Fibroblast of pulmonary artery (primary cell): ENCODE data around the gene TGFB1I1.
A peak's percentile ranks its signal among the peaks of the same experiment; 100 is the strongest.
"Not testable (repeated sequence)": the region's sequence is repeated elsewhere in the genome, so short reads cannot be mapped to it uniquely, and the experiment has no call there.

Experiments used
- DNase-seq: peaks from one replicate; pipeline ENCODE4 v3.0.0-alpha.2; 2010; ENCODE audit warnings: low read depth
- H3K4me3 ChIP-seq: replicated peaks from 2 replicates; pipeline ENCODE4 v1.5.1; 2011; ENCODE audit warnings: low read depth, mild to moderate bottlenecking, control low read depth, low read length, moderate library complexity
- CTCF ChIP-seq: IDR thresholded peaks from 2 replicates; pipeline ENCODE4 v1.5.1; 2011; ENCODE audit warnings: mild to moderate bottlenecking, control low read depth, low read length, inconsistent platforms; ENCODE audit errors: missing control alignments

The TGFB1I1 gene

GRCh38 chr16:31501226-31501965 is 29.4 kb downstream of the TGFB1I1 start:
- H3K4me3 ChIP-seq = no peak overlapping the region
- no peak for DNase-seq
- TF ChIP-seq CTCF = no peak

- no peak for TF ChIP-seq CTCF
- no peak overlapping the region for H3K4me3 ChIP-seq
- DNase-seq = no peak
Measured at GRCh38 chr16:31501966-31502348, 30.0 kb downstream of the TGFB1I1 start.

- H3K4me3 ChIP-seq = no peak overlapping the region
- TF ChIP-seq CTCF = no peak
- peak; percentile 23 for DNase-seq
Measured at GRCh38 chr16:31502981-31503380, 31.0 kb downstream of the TGFB1I1 start.

- not testable (repeated sequence) for DNase-seq, H3K4me3 ChIP-seq
Measured at GRCh38 chr16:31503555-31503954, 31.6 kb downstream of the TGFB1I1 start.

- TF ChIP-seq CTCF = no peak
- no peak for DNase-seq
- no peak overlapping the region for H3K4me3 ChIP-seq
Measured at GRCh38 chr16:31504159-31504558, 32.2 kb downstream of the TGFB1I1 start.

GRCh38 chr16:31505483-31505882 is 33.5 kb downstream of the TGFB1I1 start:
- H3K4me3 ChIP-seq = no peak overlapping the region
- DNase-seq = no peak
- no peak for TF ChIP-seq CTCF

GRCh38 chr16:31507617-31507928 is 35.6 kb downstream of the TGFB1I1 start:
- H3K4me3 ChIP-seq = peak overlapping the region; percentile 96
- TF ChIP-seq CTCF = no peak

More at GRCh38 chr16:31507617-31507928, 35.6 kb downstream of the TGFB1I1 start:
- no peak for DNase-seq
